Karpas-422 (cell line): ENCODE measurements around the gene SUCLG1. TPM values are rescaled to one million over a fixed set of nuclear protein-coding genes. Genes with fewer than 3 reads are reported as not detected.

Experiments used
- DNase-seq: peaks from one replicate; pipeline ENCODE4 v3.0.0-alpha.2; 2015
- H2AFZ ChIP-seq: fragments of 200-600 bp; sonication (generic); 2 replicates; pipeline ENCODE4 v1.6.1; 2014; ENCODE audit warnings: antibody characterized with exemption, low read length, mixed read lengths
- H3K27ac ChIP-seq: fragments of 200-600 bp; sonication (generic); 2 replicates; pipeline ENCODE4 v1.5.1; 2014; ENCODE audit warnings: mild to moderate bottlenecking, low read length, moderate library complexity
- H3K27me3 ChIP-seq: fragments of 200-600 bp; sonication (generic); 2 replicates; pipeline ENCODE4 v1.6.1; 2014; ENCODE audit warnings: low read length, mixed read lengths
- H3K36me3 ChIP-seq: fragments of 200-600 bp; sonication (generic); 2 replicates; pipeline ENCODE4 v1.6.1; 2014; ENCODE audit warnings: low read length, mixed read lengths; ENCODE audit not compliant: insufficient read depth
- H3K4me1 ChIP-seq: fragments of 200-600 bp; sonication (generic); 2 replicates; pipeline ENCODE4 v1.6.1; 2014; ENCODE audit warnings: mild to moderate bottlenecking, low read length, mixed read lengths
- H3K4me2 ChIP-seq: fragments of 200-600 bp; sonication (generic); 2 replicates; pipeline ENCODE4 v1.6.1; 2014; ENCODE audit warnings: low read length, low read depth, mild to moderate bottlenecking; ENCODE audit not compliant: poor library complexity, severe bottlenecking
- H3K4me3 ChIP-seq: fragments of 200-600 bp; sonication (generic); 2 replicates; pipeline ENCODE4 v1.5.1; 2014; ENCODE audit warnings: mild to moderate bottlenecking, antibody characterized with exemption, low read length, mixed read lengths
- H3K79me2 ChIP-seq: fragments of 200-600 bp; sonication (generic); 2 replicates; pipeline ENCODE4 v1.6.1; 2014; ENCODE audit warnings: mild to moderate bottlenecking, low read length, mixed read lengths
- H3K9ac ChIP-seq: fragments of 200-600 bp; sonication (generic); 2 replicates; pipeline ENCODE4 v1.6.0; 2014; ENCODE audit warnings: low read length
- H3K9me2 ChIP-seq: fragments of 200-600 bp; sonication (generic), shearing (Covaris generic); replicated peaks from 2 replicates; pipeline ENCODE4 v1.6.0; 2014; ENCODE audit warnings: mild to moderate bottlenecking, low read length, moderate library complexity; ENCODE audit not compliant: insufficient read depth
- H3K9me3 ChIP-seq: fragments of 300-700, 200-600 bp; sonication (generic); 2 replicates; pipeline ENCODE4 v1.6.1; 2014; ENCODE audit warnings: low read length, mixed read lengths
- H4K20me1 ChIP-seq: fragments of 200-600 bp; sonication (generic); 2 replicates; pipeline ENCODE4 v1.6.1; 2014; ENCODE audit warnings: mild to moderate bottlenecking, antibody characterized with exemption, low read length, low read depth; ENCODE audit not compliant: insufficient read depth
- total RNA-seq: library from RNA; depleted of rRNA; stranded (reverse); fragments of >200 nt; shearing (Covaris generic); gene quantifications from 2 replicates; pipeline ENCODE4 v1.2.3, GENCODE V29; 2014; ENCODE audit warnings: low replicate concordance

SUCLG1 gene
- total RNA-seq, 1 experiment from 2014 or later = 148 TPM

- peaks cover 51% of the 10 kb centered on the region for H3K79me2 ChIP-seq
- H3K27ac ChIP-seq = no peak overlapping the region
- no peaks in the 10 kb centered on the region for H3K27me3 ChIP-seq
- H3K4me3 ChIP-seq = peak overlapping the region; percentile 84
- DNase-seq = peak; percentile 73
- peaks cover 25% of the 10 kb centered on the region for H3K4me1 ChIP-seq
- no peaks in the 10 kb centered on the region for H3K9me2 ChIP-seq
- H2AFZ ChIP-seq = peak overlapping the region; percentile 94
- peak overlapping the region; percentile 89 for H3K4me2 ChIP-seq
- no peaks in the 10 kb centered on the region for H3K9me3 ChIP-seq
- H4K20me1 ChIP-seq = no peaks in the 10 kb centered on the region
- H3K9ac ChIP-seq = peak overlapping the region; percentile 91
- H3K36me3 ChIP-seq = no peaks in the 10 kb centered on the region
Observed at GRCh38 chr2:84458551-84459017, 496 bp downstream of the SUCLG1 start.

GRCh38 chr2:84457686-84458085, 1.4 kb downstream of the SUCLG1 start:
- Histone ChIP-seq H3K27ac (no peak overlapping the region), H3K4me2 (peak overlapping the region; percentile 89), H3K4me1 (peaks cover 25% of the 10 kb centered on the region), H3K9me3 (no peaks in the 10 kb centered on the region), H3K9ac (peak overlapping the region; percentile 91), H3K9me2 (no peaks in the 10 kb centered on the region), H3K36me3 (no peaks in the 10 kb centered on the region), H2AFZ (no peak overlapping the region), H4K20me1 (no peaks in the 10 kb centered on the region), H3K79me2 (peaks cover 59% of the 10 kb centered on the region), H3K4me3 (peak overlapping the region; percentile 84), H3K27me3 (no peaks in the 10 kb centered on the region)
- no peak for DNase-seq

GRCh38 chr2:84456156-84456555, 2.9 kb downstream of the SUCLG1 start:
- Histone ChIP-seq H3K9me2 (no peaks in the 10 kb centered on the region), H2AFZ (no peak overlapping the region), H3K4me2 (no peak overlapping the region), H3K27me3 (no peaks in the 10 kb centered on the region), H3K9ac (no peak overlapping the region), H3K27ac (no peak overlapping the region), H3K4me3 (no peak overlapping the region), H3K36me3 (no peaks in the 10 kb centered on the region), H3K9me3 (no peaks in the 10 kb centered on the region), H3K4me1 (peaks cover 40% of the 10 kb centered on the region), H3K79me2 (peaks cover 74% of the 10 kb centered on the region), H4K20me1 (no peaks in the 10 kb centered on the region)
- DNase-seq = no peak

GRCh38 chr2:84454581-84454980, 4.5 kb downstream of the SUCLG1 start:
- DNase-seq = no peak

GRCh38 chr2:84452624-84453023, 6.5 kb downstream of the SUCLG1 start:
- peaks cover 93% of the 10 kb centered on the region for H3K79me2 ChIP-seq
- peaks cover 3% of the 10 kb centered on the region; the same call in 1 of the 2 replicates for H3K36me3 ChIP-seq
- no peaks in the 10 kb centered on the region for H3K27me3 ChIP-seq
- H3K27ac ChIP-seq = no peak overlapping the region
- H3K4me2 ChIP-seq = peak overlapping the region; percentile 50
- no peak overlapping the region for H3K4me3 ChIP-seq
- no peaks in the 10 kb centered on the region for H3K9me3 ChIP-seq
- no peak for DNase-seq
- H3K9ac ChIP-seq = no peak overlapping the region
- peaks cover 35% of the 10 kb centered on the region for H3K4me1 ChIP-seq
- no peaks in the 10 kb centered on the region for H4K20me1 ChIP-seq
- H2AFZ ChIP-seq = no peak overlapping the region
- H3K9me2 ChIP-seq = no peaks in the 10 kb centered on the region

More at GRCh38 chr2:84454581-84454980, 4.5 kb downstream of the SUCLG1 start:
- H3K4me2 ChIP-seq = no peak overlapping the region
- no peak overlapping the region for H2AFZ ChIP-seq
- no peak overlapping the region for H3K27ac ChIP-seq
- no peaks in the 10 kb centered on the region for H3K9me3 ChIP-seq
- no peaks in the 10 kb centered on the region for H3K9me2 ChIP-seq
- peaks cover 90% of the 10 kb centered on the region for H3K79me2 ChIP-seq
- peaks cover 41% of the 10 kb centered on the region for H3K4me1 ChIP-seq
- no peaks in the 10 kb centered on the region for H3K36me3 ChIP-seq
- no peak overlapping the region for H3K4me3 ChIP-seq
- H4K20me1 ChIP-seq = no peaks in the 10 kb centered on the region
- no peak overlapping the region for H3K9ac ChIP-seq
- H3K27me3 ChIP-seq = no peaks in the 10 kb centered on the region

GRCh38 chr2:84451579-84451978, 7.5 kb downstream of the SUCLG1 start:
- H3K9me3 ChIP-seq = no peaks in the 10 kb centered on the region
- peak overlapping the region; percentile 21 for H3K4me3 ChIP-seq
- peak overlapping the region; percentile 32 for H3K27ac ChIP-seq
- H4K20me1 ChIP-seq = no peaks in the 10 kb centered on the region
- peak overlapping the region; percentile 18; the same call in 1 of the 2 replicates for H3K9ac ChIP-seq
- H3K4me1 ChIP-seq = peaks cover 27% of the 10 kb centered on the region
- no peaks in the 10 kb centered on the region for H3K9me2 ChIP-seq
- H3K36me3 ChIP-seq = peaks cover 6% of the 10 kb centered on the region; the same call in 1 of the 2 replicates
- H3K79me2 ChIP-seq = peaks cover 90% of the 10 kb centered on the region
- H2AFZ ChIP-seq = no peak overlapping the region
- DNase-seq = no peak
- H3K27me3 ChIP-seq = no peaks in the 10 kb centered on the region
- H3K4me2 ChIP-seq = peak overlapping the region; percentile 50

GRCh38 chr2:84450288-84451227, 8.5 kb downstream of the SUCLG1 start:
- Histone ChIP-seq H3K9ac (peak overlapping the region; percentile 18; the same call in 1 of the 2 replicates), H3K4me2 (peak overlapping the region; percentile 50)
- DNase-seq = no peak

GRCh38 chr2:84449711-84450110, 9.4 kb downstream of the SUCLG1 start:
- no peak for DNase-seq
- no peak overlapping the region for H2AFZ ChIP-seq
- peaks cover 27% of the 10 kb centered on the region for H3K4me1 ChIP-seq
- no peak overlapping the region for H3K4me2 ChIP-seq
- H3K36me3 ChIP-seq = peaks cover 17% of the 10 kb centered on the region; the same call in 1 of the 2 replicates
- H3K79me2 ChIP-seq = peaks cover 87% of the 10 kb centered on the region
- no peaks in the 10 kb centered on the region for H3K9me2 ChIP-seq
- H3K9me3 ChIP-seq = no peaks in the 10 kb centered on the region
- H3K27me3 ChIP-seq = no peaks in the 10 kb centered on the region
- H3K27ac ChIP-seq = 0 out of 2 replicates have a peak overlapping the region, but pooled peaks have one; percentile 32
- H3K4me3 ChIP-seq = no peak overlapping the region
- no peak overlapping the region for H3K9ac ChIP-seq
- H4K20me1 ChIP-seq = no peaks in the 10 kb centered on the region

More at GRCh38 chr2:84450288-84451227, 8.5 kb downstream of the SUCLG1 start:
- Histone ChIP-seq H3K4me1 (peaks cover 27% of the 10 kb centered on the region), H3K27ac (peak overlapping the region; percentile 32), H3K36me3 (peaks cover 13% of the 10 kb centered on the region; the same call in 1 of the 2 replicates), H4K20me1 (no peaks in the 10 kb centered on the region), H3K79me2 (peaks cover 89% of the 10 kb centered on the region), H3K9me3 (no peaks in the 10 kb centered on the region), H2AFZ (no peak overlapping the region), H3K4me3 (no peak overlapping the region), H3K9me2 (no peaks in the 10 kb centered on the region), H3K27me3 (no peaks in the 10 kb centered on the region)
